NCI-H1105 treated with DMSO at 0.1 percent for 48 hours (cell line): ENCODE results near the gene ZNF423.

ENCODE experiments used
- DNase-seq: peaks from one replicate; lab custom pipeline; 2025; lab: John Stamatoyannopoulos, UW

ZNF423 gene

GRCh38 chr16:49782405-49782804 lies 73.5 kb downstream of the ZNF423 start:
- DNase-seq: no peak

- DNase-seq: no peak
Observed at GRCh38 chr16:49781401-49781800, 74.5 kb downstream of the ZNF423 start.

GRCh38 chr16:49780433-49780832 lies 75.5 kb downstream of the ZNF423 start:
- DNase-seq: no peak

GRCh38 chr16:49779979-49780378 lies 75.9 kb downstream of the ZNF423 start:
- DNase-seq: no peak

GRCh38 chr16:49778202-49778930 lies 77.5 kb downstream of the ZNF423 start:
- no peak for DNase-seq

GRCh38 chr16:49776734-49777133 lies 79.2 kb downstream of the ZNF423 start:
- DNase-seq: no peak

- no peak for DNase-seq
Observed at GRCh38 chr16:49776085-49776595, 79.8 kb downstream of the ZNF423 start.

GRCh38 chr16:49775581-49775980 lies 80.3 kb downstream of the ZNF423 start:
- no peak for DNase-seq

GRCh38 chr16:49775018-49775417 lies 80.9 kb downstream of the ZNF423 start:
- no peak for DNase-seq

GRCh38 chr16:49773534-49774475 lies 82.1 kb downstream of the ZNF423 start:
- no peak for DNase-seq

- no peak for DNase-seq
Observed at GRCh38 chr16:49767998-49768397, 87.9 kb downstream of the ZNF423 start.

- no peak for DNase-seq
Observed at GRCh38 chr16:49767414-49767813, 88.5 kb downstream of the ZNF423 start.

GRCh38 chr16:49766225-49766624 lies 89.7 kb downstream of the ZNF423 start:
- DNase-seq: no peak

- no peak for DNase-seq
Observed at GRCh38 chr16:49763826-49764225, 92.1 kb downstream of the ZNF423 start.

- no peak for DNase-seq
Observed at GRCh38 chr16:49760815-49761214, 95.1 kb downstream of the ZNF423 start.

- DNase-seq: no peak
Observed at GRCh38 chr16:49757559-49758069, 98.3 kb downstream of the ZNF423 start.

GRCh38 chr16:49756775-49757558 lies 98.9 kb downstream of the ZNF423 start:
- no peak for DNase-seq

- no peak for DNase-seq
Observed at GRCh38 chr16:49755716-49756505, 100.0 kb downstream of the ZNF423 start.

- no peak for DNase-seq
Observed at GRCh38 chr16:49755313-49755620, 100.6 kb downstream of the ZNF423 start.

GRCh38 chr16:49754495-49755312 lies 101.2 kb downstream of the ZNF423 start:
- no peak for DNase-seq
